H1 (cell line): ENCODE measurements around the gene RASGEF1B. TPM values are rescaled to one million over a fixed set of nuclear protein-coding genes. Genes with fewer than 3 reads are reported as not detected.

Experiments used
- BRCA1 ChIP-seq: IDR thresholded peaks from 2 replicates; pipeline ENCODE4 v1.6.1; 2012; ENCODE audit warnings: low read depth, low read length, improper control_type of control experiment
- NRF1 ChIP-seq: IDR thresholded peaks from 2 replicates; pipeline ENCODE4 v1.6.1; 2011; ENCODE audit warnings: mild to moderate bottlenecking, low read depth, low read length, improper control_type of control experiment
- RBBP5 ChIP-seq: IDR thresholded peaks from 2 replicates; pipeline ENCODE4 v1.7.1; 2012; ENCODE audit warnings: low read depth, mild to moderate bottlenecking, inconsistent platforms, low read length, moderate library complexity, borderline replicate concordance
- SIN3A ChIP-seq, 2 experiments: IDR thresholded peaks in 1 of 2; conservative IDR thresholded peaks in 1 of 2; 2 replicates each; pipeline ENCODE4 v1.6.1; 2011 to 2012; ENCODE audit warnings: low read length in 2 of 2, improper control_type of control experiment in 1 of 2, low read depth in 1 of 2, mild to moderate bottlenecking in 1 of 2
- TCF12 ChIP-seq: IDR thresholded peaks from 2 replicates; pipeline ENCODE4 v1.6.1; 2011; ENCODE audit warnings: low read depth, mild to moderate bottlenecking, low read length
- polyA plus RNA-seq, 7 experiments: library from polyadenylated mRNA; depleted of rRNA in 3 of 7; stranded (reverse) in 5 of 7; unstranded in 2 of 7; fragments of >200 nt in 5 of 7; fragments of 200-250 nt in 2 of 7; gene quantifications; 1 replicate in 5 of 7; 2 replicates in 1 of 7; 4 replicates in 1 of 7; pipeline versions ENCODE4 v1.2.1 to v1.2.3, GENCODE V29; 2011 to 2013; ENCODE audit warnings: missing spikeins in 2 of 7, mixed read lengths in 2 of 7
- total RNA-seq: library from RNA; stranded (reverse); fragmentation: NEBNext Ultra II Directional; extraction: Animal tissue kit (Norgen Biotek cat#: 25700); gene quantifications from 2 replicates; pipeline ENCODE4 v1.2.1, GENCODE V29; 2021
- TF ChIP-seq, protein P1 (sequence below): fragments of 300-600 bp; sonication (generic); IDR thresholded peaks from 2 replicates; pipeline ENCODE4 v1.7.1; 2012; ENCODE audit warnings: low read length, moderate library complexity, mild to moderate bottlenecking, inconsistent platforms; ENCODE audit not compliant: insufficient replicate concordance
- TF ChIP-seq, protein P2 (sequence below): IDR thresholded peaks from 2 replicates; pipeline ENCODE4 v1.6.1; 2011; ENCODE audit warnings: low read length, improper control_type of control experiment
- TF ChIP-seq, protein P3 (sequence below): IDR thresholded peaks from 2 replicates; pipeline ENCODE4 v1.6.1; 2012; ENCODE audit warnings: low read length, inconsistent platforms

Gene RASGEF1B
- total and polyA plus RNA-seq, 2 of the 8 experiments (the other 6 are each of a cell fraction or from before 2014, with no cell fraction given), result 1.6 to 4.7 TPM

DNA sequence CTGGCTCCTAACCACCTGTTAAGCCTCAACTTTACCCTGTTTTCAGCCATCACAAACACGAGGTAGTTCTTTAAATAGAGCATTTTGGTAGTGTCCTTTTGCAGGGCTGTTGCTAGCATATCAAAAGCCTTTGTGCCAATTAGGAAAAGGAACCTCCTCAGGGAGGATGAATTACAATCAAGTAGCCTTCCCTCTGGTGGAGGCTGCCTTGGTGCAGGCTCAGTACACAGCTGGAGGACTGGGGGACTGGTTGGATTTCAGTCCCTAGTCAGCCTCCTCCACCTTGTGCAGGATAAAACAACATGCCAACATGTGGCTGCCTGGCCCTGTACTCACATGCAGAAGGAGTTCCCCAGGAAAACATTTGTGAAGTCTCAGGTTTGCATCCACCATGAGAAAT lies 53.1 kb downstream of the RASGEF1B start (continued):
- TF ChIP-seq, protein P1, sequence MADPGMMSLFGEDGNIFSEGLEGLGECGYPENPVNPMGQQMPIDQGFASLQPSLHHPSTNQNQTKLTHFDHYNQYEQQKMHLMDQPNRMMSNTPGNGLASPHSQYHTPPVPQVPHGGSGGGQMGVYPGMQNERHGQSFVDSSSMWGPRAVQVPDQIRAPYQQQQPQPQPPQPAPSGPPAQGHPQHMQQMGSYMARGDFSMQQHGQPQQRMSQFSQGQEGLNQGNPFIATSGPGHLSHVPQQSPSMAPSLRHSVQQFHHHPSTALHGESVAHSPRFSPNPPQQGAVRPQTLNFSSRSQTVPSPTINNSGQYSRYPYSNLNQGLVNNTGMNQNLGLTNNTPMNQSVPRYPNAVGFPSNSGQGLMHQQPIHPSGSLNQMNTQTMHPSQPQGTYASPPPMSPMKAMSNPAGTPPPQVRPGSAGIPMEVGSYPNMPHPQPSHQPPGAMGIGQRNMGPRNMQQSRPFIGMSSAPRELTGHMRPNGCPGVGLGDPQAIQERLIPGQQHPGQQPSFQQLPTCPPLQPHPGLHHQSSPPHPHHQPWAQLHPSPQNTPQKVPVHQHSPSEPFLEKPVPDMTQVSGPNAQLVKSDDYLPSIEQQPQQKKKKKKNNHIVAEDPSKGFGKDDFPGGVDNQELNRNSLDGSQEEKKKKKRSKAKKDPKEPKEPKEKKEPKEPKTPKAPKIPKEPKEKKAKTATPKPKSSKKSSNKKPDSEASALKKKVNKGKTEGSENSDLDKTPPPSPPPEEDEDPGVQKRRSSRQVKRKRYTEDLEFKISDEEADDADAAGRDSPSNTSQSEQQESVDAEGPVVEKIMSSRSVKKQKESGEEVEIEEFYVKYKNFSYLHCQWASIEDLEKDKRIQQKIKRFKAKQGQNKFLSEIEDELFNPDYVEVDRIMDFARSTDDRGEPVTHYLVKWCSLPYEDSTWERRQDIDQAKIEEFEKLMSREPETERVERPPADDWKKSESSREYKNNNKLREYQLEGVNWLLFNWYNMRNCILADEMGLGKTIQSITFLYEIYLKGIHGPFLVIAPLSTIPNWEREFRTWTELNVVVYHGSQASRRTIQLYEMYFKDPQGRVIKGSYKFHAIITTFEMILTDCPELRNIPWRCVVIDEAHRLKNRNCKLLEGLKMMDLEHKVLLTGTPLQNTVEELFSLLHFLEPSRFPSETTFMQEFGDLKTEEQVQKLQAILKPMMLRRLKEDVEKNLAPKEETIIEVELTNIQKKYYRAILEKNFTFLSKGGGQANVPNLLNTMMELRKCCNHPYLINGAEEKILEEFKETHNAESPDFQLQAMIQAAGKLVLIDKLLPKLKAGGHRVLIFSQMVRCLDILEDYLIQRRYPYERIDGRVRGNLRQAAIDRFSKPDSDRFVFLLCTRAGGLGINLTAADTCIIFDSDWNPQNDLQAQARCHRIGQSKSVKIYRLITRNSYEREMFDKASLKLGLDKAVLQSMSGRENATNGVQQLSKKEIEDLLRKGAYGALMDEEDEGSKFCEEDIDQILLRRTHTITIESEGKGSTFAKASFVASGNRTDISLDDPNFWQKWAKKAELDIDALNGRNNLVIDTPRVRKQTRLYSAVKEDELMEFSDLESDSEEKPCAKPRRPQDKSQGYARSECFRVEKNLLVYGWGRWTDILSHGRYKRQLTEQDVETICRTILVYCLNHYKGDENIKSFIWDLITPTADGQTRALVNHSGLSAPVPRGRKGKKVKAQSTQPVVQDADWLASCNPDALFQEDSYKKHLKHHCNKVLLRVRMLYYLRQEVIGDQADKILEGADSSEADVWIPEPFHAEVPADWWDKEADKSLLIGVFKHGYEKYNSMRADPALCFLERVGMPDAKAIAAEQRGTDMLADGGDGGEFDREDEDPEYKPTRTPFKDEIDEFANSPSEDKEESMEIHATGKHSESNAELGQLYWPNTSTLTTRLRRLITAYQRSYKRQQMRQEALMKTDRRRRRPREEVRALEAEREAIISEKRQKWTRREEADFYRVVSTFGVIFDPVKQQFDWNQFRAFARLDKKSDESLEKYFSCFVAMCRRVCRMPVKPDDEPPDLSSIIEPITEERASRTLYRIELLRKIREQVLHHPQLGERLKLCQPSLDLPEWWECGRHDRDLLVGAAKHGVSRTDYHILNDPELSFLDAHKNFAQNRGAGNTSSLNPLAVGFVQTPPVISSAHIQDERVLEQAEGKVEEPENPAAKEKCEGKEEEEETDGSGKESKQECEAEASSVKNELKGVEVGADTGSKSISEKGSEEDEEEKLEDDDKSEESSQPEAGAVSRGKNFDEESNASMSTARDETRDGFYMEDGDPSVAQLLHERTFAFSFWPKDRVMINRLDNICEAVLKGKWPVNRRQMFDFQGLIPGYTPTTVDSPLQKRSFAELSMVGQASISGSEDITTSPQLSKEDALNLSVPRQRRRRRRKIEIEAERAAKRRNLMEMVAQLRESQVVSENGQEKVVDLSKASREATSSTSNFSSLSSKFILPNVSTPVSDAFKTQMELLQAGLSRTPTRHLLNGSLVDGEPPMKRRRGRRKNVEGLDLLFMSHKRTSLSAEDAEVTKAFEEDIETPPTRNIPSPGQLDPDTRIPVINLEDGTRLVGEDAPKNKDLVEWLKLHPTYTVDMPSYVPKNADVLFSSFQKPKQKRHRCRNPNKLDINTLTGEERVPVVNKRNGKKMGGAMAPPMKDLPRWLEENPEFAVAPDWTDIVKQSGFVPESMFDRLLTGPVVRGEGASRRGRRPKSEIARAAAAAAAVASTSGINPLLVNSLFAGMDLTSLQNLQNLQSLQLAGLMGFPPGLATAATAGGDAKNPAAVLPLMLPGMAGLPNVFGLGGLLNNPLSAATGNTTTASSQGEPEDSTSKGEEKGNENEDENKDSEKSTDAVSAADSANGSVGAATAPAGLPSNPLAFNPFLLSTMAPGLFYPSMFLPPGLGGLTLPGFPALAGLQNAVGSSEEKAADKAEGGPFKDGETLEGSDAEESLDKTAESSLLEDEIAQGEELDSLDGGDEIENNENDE, result no peak
- no peak for TF ChIP-seq RBBP5
- TF ChIP-seq, protein P2, sequence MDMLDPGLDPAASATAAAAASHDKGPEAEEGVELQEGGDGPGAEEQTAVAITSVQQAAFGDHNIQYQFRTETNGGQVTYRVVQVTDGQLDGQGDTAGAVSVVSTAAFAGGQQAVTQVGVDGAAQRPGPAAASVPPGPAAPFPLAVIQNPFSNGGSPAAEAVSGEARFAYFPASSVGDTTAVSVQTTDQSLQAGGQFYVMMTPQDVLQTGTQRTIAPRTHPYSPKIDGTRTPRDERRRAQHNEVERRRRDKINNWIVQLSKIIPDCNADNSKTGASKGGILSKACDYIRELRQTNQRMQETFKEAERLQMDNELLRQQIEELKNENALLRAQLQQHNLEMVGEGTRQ, result no peak
- TF ChIP-seq TCF12, result no peak
- TF ChIP-seq SIN3A (conservative IDR thresholded peaks at IDR 0.05 in 1 of 2, IDR thresholded peaks at IDR 0.05 in 1 of 2; ENCODE audit: low read depth in 1 of 2, low read length in 2 of 2), result no peak
- TF ChIP-seq, protein P3, sequence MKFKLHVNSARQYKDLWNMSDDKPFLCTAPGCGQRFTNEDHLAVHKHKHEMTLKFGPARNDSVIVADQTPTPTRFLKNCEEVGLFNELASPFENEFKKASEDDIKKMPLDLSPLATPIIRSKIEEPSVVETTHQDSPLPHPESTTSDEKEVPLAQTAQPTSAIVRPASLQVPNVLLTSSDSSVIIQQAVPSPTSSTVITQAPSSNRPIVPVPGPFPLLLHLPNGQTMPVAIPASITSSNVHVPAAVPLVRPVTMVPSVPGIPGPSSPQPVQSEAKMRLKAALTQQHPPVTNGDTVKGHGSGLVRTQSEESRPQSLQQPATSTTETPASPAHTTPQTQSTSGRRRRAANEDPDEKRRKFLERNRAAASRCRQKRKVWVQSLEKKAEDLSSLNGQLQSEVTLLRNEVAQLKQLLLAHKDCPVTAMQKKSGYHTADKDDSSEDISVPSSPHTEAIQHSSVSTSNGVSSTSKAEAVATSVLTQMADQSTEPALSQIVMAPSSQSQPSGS, result no peak
- no peak for TF ChIP-seq BRCA1
- no peak for TF ChIP-seq NRF1
